KMS-11 (cell line): ENCODE data around the gene ABI3BP.

ENCODE experiments used
- H2AFZ ChIP-seq: fragments of 200-600 bp; sonication (generic); 2 replicates; pipeline ENCODE4 v1.6.1; 2016; ENCODE audit warnings: antibody characterized with exemption, mixed run types, low read depth
- H3K27ac ChIP-seq: fragments of 200-600 bp; sonication (generic); 2 replicates; pipeline ENCODE4 v1.6.1; 2016; ENCODE audit warnings: mild to moderate bottlenecking, mixed run types
- H3K27me3 ChIP-seq: fragments of 200-600 bp; sonication (generic); 2 replicates; pipeline ENCODE4 v1.6.1; 2017; ENCODE audit warnings: mild to moderate bottlenecking, low read depth, mixed run types, moderate library complexity; ENCODE audit not compliant: insufficient read depth
- H3K36me3 ChIP-seq: fragments of 200-600 bp; sonication (generic); 2 replicates; pipeline ENCODE4 v1.6.1; 2017; ENCODE audit warnings: mild to moderate bottlenecking, mixed run types; ENCODE audit not compliant: insufficient read depth
- H3K4me1 ChIP-seq: fragments of 200-600 bp; sonication (generic); 2 replicates; pipeline ENCODE4 v1.6.1; 2016; ENCODE audit warnings: mild to moderate bottlenecking, low read depth, mixed run types; ENCODE audit not compliant: poor library complexity, severe bottlenecking
- H3K4me2 ChIP-seq: fragments of 200-600 bp; sonication (generic); 2 replicates; pipeline ENCODE4 v1.7.0; 2016; ENCODE audit warnings: mild to moderate bottlenecking, mixed run types
- H3K4me3 ChIP-seq: fragments of 200-600 bp; sonication (generic); IDR thresholded peaks from 2 replicates; pipeline ENCODE4 v1.6.1; 2017; ENCODE audit warnings: low read depth, low read length, mixed read lengths; ENCODE audit not compliant: insufficient read depth
- H3K79me2 ChIP-seq: fragments of 200-600 bp; sonication (generic); 2 replicates; pipeline ENCODE4 v1.6.1; 2016; ENCODE audit warnings: low read depth, mixed run types; ENCODE audit not compliant: insufficient read depth
- H3K9ac ChIP-seq: fragments of 200-600 bp; sonication (generic); 2 replicates; pipeline ENCODE4 v1.6.1; 2016; ENCODE audit warnings: mild to moderate bottlenecking, mixed run types
- H4K20me1 ChIP-seq: fragments of 200-600 bp; sonication (generic); 2 replicates; pipeline ENCODE4 v1.6.1; 2016; ENCODE audit warnings: mild to moderate bottlenecking, mixed run types; ENCODE audit not compliant: insufficient read depth
- TF ChIP-seq, protein P1 (sequence below): fragments of 200-600 bp; sonication (generic); conservative IDR thresholded peaks from 2 replicates; pipeline ENCODE4 v1.6.1; 2017; ENCODE audit warnings: low read depth, mild to moderate bottlenecking, antibody characterized with exemption, low read length, moderate library complexity, mixed read lengths

ABI3BP gene

DNA sequence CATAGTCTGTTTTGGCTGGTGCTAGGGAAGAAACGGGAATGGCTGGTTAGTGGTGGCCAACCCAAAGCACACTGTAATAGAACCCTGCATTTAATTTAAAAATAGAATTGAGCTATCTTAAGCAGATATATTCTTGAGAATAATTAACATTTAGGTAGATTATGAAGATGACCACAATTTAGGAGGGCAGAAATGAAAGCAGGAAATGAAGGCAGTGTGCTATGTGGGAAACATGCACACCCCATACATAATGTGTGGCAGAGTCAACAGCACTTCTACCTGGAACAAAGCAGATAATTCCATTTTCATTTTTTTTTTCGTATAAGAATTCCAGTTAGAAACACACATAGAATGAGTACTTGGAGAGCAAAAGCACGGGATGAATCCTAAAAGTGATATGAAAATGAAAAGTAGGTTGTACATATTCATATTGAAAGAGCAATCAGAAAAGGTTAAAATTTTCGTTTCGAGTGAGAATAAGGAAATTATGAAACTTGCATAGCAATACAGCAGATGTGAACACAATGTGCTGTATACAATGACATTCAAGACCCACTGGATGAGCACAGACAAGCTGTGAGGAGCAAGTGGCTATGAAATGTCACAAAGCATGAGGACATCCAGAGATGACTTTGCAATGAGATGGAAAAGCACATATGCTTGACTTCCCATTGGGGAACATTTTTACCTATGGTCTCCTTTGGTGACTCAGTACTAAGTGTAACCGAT is 181.3 kb downstream of the ABI3BP start:
- Histone ChIP-seq H3K4me2 (no peak overlapping the region), H3K27me3 (no peaks in the 10 kb centered on the region), H3K4me3 (no peak overlapping the region), H3K79me2 (no peaks in the 10 kb centered on the region), H3K9ac (no peak overlapping the region), H3K27ac (no peak overlapping the region), H2AFZ (no peak overlapping the region), H3K36me3 (no peaks in the 10 kb centered on the region; the same call in 1 of the 2 replicates), H4K20me1 (no peaks in the 10 kb centered on the region), H3K4me1 (no peaks in the 10 kb centered on the region)
- TF ChIP-seq, protein P1, sequence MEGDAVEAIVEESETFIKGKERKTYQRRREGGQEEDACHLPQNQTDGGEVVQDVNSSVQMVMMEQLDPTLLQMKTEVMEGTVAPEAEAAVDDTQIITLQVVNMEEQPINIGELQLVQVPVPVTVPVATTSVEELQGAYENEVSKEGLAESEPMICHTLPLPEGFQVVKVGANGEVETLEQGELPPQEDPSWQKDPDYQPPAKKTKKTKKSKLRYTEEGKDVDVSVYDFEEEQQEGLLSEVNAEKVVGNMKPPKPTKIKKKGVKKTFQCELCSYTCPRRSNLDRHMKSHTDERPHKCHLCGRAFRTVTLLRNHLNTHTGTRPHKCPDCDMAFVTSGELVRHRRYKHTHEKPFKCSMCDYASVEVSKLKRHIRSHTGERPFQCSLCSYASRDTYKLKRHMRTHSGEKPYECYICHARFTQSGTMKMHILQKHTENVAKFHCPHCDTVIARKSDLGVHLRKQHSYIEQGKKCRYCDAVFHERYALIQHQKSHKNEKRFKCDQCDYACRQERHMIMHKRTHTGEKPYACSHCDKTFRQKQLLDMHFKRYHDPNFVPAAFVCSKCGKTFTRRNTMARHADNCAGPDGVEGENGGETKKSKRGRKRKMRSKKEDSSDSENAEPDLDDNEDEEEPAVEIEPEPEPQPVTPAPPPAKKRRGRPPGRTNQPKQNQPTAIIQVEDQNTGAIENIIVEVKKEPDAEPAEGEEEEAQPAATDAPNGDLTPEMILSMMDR: no peak

DNA sequence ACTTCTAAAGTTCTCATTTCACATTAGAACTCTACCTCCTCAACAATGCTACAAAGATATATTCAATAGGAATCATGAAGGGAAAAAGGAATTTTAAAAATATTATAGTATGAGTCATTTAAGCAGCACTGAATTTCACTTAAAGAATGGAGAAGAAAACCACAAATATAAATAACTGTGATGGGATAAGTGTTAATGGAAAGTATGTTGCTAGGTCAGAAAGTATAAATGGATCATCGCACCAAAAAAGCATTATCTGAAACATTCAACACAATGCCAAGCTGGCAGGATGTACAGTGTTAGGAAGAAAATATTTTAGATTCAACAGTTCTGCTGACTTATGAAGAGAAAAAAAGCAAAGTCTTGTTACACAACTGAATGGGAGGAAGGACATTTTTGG is 182.6 kb downstream of the ABI3BP start:
- H3K36me3 ChIP-seq: no peaks in the 10 kb centered on the region; the same call in 1 of the 2 replicates
- no peaks in the 10 kb centered on the region for H3K79me2 ChIP-seq
- H3K4me1 ChIP-seq: no peaks in the 10 kb centered on the region
- H3K27ac ChIP-seq: no peak overlapping the region
- H4K20me1 ChIP-seq: no peaks in the 10 kb centered on the region
- no peak overlapping the region for H3K4me3 ChIP-seq
- no peak overlapping the region for H3K9ac ChIP-seq
- H3K27me3 ChIP-seq: no peaks in the 10 kb centered on the region
- H2AFZ ChIP-seq: no peak overlapping the region
- TF ChIP-seq, protein P1: no peak
- no peak overlapping the region for H3K4me2 ChIP-seq

DNA sequence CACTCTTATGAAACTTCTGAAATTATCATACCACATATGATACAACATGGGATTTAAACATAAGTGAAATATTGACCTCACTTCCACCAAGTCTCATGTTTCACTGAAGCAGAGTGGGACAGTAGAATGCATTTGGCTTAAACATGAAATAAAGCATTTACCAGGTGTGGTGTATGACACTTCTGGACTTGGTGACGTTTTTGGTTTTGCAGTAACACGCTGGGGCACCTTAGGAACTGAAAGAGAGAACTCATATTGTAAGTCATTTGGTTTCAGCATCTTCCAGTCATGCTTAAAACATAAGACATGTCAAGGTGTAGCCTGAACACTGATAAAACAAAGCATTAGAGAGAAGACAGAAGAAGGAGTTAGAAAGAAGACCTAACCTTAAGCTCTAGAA is 188.6 kb downstream of the ABI3BP start:
- no peaks in the 10 kb centered on the region for H4K20me1 ChIP-seq
- H3K9ac ChIP-seq: no peak overlapping the region
- no peak overlapping the region for H3K4me3 ChIP-seq
- no peaks in the 10 kb centered on the region for H3K27me3 ChIP-seq
- no peaks in the 10 kb centered on the region for H3K79me2 ChIP-seq
- H3K4me1 ChIP-seq: no peaks in the 10 kb centered on the region
- no peaks in the 10 kb centered on the region for H3K36me3 ChIP-seq
- TF ChIP-seq, protein P1: no peak
- H2AFZ ChIP-seq: no peak overlapping the region
- H3K4me2 ChIP-seq: no peak overlapping the region
- H3K27ac ChIP-seq: no peak overlapping the region

DNA sequence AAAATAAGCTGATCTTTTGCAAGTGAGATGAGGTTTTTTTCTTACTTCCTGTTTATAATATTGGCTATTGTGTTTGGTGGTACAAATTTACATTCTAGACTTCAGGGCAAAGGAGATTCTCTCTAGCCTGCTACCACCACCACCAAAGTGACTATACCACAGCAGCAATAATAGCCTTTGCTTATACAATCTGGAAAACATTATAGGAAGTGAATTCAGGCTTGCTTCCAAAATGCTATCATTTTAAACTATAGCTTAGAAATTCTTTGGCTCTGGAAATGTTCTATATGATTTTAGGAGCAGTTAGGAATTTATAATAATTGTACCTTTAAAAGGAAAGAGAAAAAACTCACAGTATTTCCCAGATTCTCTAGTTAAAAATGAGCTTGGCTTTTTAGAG is 189.5 kb downstream of the ABI3BP start:
- TF ChIP-seq, protein P1: no peak
- Histone ChIP-seq H2AFZ (no peak overlapping the region), H3K79me2 (no peaks in the 10 kb centered on the region), H3K27ac (no peak overlapping the region), H4K20me1 (no peaks in the 10 kb centered on the region), H3K36me3 (no peaks in the 10 kb centered on the region), H3K27me3 (no peaks in the 10 kb centered on the region), H3K4me3 (no peak overlapping the region), H3K4me1 (no peaks in the 10 kb centered on the region), H3K4me2 (no peak overlapping the region), H3K9ac (no peak overlapping the region)
